ENCODE measurements around the gene GOLIM4. TPM values are rescaled to one million over a fixed set of nuclear protein-coding genes. Genes with fewer than 3 reads are reported as not detected.

GOLIM4 gene
- total and polyA plus RNA-seq, 2 of the 13 experiments (the other 11 are each of a cell fraction or from before 2014, with no cell fraction given) = 10.9 to 47.7 TPM

DNA sequence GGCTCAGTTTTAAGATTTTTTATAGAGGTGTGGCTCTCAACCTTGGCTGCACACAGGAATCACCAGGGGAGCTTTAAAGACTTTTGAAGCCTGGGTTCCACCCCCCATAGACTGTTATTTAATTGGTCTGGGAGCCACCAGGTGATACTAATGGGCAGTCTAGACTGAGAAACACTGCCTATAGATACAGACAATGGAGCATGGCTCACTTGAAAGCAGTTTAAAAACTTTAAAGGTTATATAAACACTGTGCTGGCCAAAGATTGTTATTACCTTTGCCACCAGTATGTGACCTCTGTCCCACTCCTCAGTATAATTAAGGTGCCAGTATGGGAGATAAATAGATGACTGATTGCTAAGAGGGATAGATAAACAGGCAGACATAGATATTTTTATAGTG lies 3.8 kb downstream of the GOLIM4 start (continued):
- TF ChIP-seq ZNF761 (CRISPR knock-in tag; conservative IDR thresholded peaks at IDR 0.05) = no peak
- TF ChIP-seq ZNF468 (CRISPR knock-in tag; IDR thresholded peaks at IDR 0.05) = no peak
- TF ChIP-seq ELF4 (CRISPR knock-in tag; IDR thresholded peaks at IDR 0.05; ENCODE audit: borderline replicate concordance) = peak; percentile 3; the same call in 1 of the 2 replicates
- no peak for TF ChIP-seq RARG (CRISPR knock-in tag; IDR thresholded peaks at IDR 0.05; ENCODE audit: low read depth)
- TF ChIP-seq SMAD1 (CRISPR knock-in tag; IDR thresholded peaks at IDR 0.05; ENCODE audit: borderline replicate concordance, low read depth) = no peak
- no peak for TF ChIP-seq ZNF639 (CRISPR knock-in tag; conservative IDR thresholded peaks at IDR 0.05)
- no peak for TF ChIP-seq ZNF652 (CRISPR knock-in tag; IDR thresholded peaks at IDR 0.05; ENCODE audit: borderline replicate concordance, low read depth)
- peak; percentile 57; the same call in 1 of the 2 replicates for TF ChIP-seq SKIL (CRISPR knock-in tag; IDR thresholded peaks at IDR 0.05; ENCODE audit: borderline replicate concordance)
- no peak for TF ChIP-seq JDP2 (CRISPR knock-in tag; IDR thresholded peaks at IDR 0.05; ENCODE audit: borderline replicate concordance)
- TF ChIP-seq, protein P1, sequence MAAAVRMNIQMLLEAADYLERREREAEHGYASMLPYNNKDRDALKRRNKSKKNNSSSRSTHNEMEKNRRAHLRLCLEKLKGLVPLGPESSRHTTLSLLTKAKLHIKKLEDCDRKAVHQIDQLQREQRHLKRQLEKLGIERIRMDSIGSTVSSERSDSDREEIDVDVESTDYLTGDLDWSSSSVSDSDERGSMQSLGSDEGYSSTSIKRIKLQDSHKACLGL (CRISPR knock-in tag; IDR thresholded peaks at IDR 0.05) = no peak
- TF ChIP-seq, protein P2, sequence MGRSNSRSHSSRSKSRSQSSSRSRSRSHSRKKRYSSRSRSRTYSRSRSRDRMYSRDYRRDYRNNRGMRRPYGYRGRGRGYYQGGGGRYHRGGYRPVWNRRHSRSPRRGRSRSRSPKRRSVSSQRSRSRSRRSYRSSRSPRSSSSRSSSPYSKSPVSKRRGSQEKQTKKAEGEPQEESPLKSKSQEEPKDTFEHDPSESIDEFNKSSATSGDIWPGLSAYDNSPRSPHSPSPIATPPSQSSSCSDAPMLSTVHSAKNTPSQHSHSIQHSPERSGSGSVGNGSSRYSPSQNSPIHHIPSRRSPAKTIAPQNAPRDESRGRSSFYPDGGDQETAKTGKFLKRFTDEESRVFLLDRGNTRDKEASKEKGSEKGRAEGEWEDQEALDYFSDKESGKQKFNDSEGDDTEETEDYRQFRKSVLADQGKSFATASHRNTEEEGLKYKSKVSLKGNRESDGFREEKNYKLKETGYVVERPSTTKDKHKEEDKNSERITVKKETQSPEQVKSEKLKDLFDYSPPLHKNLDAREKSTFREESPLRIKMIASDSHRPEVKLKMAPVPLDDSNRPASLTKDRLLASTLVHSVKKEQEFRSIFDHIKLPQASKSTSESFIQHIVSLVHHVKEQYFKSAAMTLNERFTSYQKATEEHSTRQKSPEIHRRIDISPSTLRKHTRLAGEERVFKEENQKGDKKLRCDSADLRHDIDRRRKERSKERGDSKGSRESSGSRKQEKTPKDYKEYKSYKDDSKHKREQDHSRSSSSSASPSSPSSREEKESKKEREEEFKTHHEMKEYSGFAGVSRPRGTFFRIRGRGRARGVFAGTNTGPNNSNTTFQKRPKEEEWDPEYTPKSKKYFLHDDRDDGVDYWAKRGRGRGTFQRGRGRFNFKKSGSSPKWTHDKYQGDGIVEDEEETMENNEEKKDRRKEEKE (IDR thresholded peaks at IDR 0.05) = no peak
- TF ChIP-seq PHF5A (CRISPR knock-in tag; IDR thresholded peaks at IDR 0.05; ENCODE audit: low read depth, unreplicated experiment) = no peak
- TF ChIP-seq, protein P3, sequence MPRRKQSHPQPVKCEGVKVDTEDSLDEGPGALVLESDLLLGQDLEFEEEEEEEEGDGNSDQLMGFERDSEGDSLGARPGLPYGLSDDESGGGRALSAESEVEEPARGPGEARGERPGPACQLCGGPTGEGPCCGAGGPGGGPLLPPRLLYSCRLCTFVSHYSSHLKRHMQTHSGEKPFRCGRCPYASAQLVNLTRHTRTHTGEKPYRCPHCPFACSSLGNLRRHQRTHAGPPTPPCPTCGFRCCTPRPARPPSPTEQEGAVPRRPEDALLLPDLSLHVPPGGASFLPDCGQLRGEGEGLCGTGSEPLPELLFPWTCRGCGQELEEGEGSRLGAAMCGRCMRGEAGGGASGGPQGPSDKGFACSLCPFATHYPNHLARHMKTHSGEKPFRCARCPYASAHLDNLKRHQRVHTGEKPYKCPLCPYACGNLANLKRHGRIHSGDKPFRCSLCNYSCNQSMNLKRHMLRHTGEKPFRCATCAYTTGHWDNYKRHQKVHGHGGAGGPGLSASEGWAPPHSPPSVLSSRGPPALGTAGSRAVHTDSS (CRISPR knock-in tag; conservative IDR thresholded peaks at IDR 0.05) = no peak
- no peak for TF ChIP-seq FOXA1 (IDR thresholded peaks at IDR 0.05)
- TF ChIP-seq FOXA1 (CRISPR knock-in tag; IDR thresholded peaks at IDR 0.05) = no peak
- TF ChIP-seq THAP11 (CRISPR knock-in tag; IDR thresholded peaks at IDR 0.05) = no peak
- TF ChIP-seq, protein P4, sequence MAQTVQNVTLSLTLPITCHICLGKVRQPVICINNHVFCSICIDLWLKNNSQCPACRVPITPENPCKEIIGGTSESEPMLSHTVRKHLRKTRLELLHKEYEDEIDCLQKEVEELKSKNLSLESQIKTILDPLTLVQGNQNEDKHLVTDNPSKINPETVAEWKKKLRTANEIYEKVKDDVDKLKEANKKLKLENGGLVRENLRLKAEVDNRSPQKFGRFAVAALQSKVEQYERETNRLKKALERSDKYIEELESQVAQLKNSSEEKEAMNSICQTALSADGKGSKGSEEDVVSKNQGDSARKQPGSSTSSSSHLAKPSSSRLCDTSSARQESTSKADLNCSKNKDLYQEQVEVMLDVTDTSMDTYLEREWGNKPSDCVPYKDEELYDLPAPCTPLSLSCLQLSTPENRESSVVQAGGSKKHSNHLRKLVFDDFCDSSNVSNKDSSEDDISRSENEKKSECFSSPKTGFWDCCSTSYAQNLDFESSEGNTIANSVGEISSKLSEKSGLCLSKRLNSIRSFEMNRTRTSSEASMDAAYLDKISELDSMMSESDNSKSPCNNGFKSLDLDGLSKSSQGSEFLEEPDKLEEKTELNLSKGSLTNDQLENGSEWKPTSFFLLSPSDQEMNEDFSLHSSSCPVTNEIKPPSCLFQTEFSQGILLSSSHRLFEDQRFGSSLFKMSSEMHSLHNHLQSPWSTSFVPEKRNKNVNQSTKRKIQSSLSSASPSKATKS (CRISPR knock-in tag; IDR thresholded peaks at IDR 0.05) = no peak
- TF ChIP-seq FLYWCH1 (CRISPR knock-in tag; IDR thresholded peaks at IDR 0.05) = no peak
- no peak for TF ChIP-seq ATF4 (CRISPR knock-in tag; IDR thresholded peaks at IDR 0.05)

All from HepG2 (cell line).